Stimulated activated CD4-positive, alpha-beta T cell treated with anti-CD3 and anti-CD28 coated beads, Interleukin-4, amount 100 ng/mL, for 1 hour (primary cell): ENCODE data around the gene NOL12.
"Not testable (repeated sequence)": the region's sequence is repeated elsewhere in the genome, so short reads cannot be mapped to it uniquely, and the experiment has no call there.

Experiments
- DNase-seq: peaks from one replicate; pipeline ENCODE4 v3.0.0-alpha.2; 2020

The NOL12 gene

DNA sequence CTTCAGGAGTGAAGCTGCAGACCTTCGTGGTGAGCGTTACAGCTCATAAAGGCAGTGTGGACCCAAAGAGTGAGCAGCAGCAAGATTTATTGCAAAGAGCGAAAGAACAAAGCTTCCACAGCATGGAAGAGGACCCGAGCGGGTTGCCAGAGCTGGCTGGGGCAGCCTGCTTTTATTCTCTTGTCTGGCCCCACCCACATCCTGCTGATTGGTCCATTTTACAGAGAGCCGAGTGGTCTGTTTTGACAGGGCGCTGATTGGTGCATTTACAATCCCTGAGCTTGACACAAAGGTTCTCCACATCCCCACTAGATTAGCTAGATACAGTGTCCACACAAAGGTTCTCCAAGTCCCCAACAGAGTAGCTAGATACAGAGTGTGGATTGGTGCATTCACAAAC, 31.1 kb downstream of the NOL12 start:
- not testable (repeated sequence) for DNase-seq

DNA sequence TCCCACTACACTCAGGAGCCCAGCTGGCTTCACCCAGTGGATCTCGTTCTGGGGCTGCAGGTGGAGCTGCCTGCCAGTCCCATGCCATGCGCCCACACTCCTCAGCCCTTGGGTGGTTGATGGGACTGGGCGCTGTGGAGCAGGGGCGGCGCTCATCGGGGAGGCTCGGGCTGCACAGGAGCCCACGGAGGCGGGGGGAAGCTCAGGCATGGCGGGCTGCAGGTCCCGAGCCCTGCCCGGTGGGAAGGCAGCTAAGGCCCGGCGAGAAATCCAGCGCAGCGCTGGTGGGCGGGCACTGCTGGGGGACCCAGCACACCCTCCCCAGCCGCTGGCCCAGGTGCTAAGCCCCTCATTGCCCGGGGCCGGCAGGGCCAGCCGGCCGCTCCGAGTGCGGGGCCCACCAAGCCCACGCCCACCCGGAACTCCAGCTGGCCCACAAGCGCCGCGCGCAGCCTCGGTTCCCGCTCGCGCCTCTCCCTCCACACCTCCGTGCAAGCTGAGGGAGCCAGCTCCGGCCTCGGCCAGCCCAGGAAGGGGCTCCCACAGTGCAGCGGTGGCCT, 31.7 kb downstream of the NOL12 start:
- not testable (repeated sequence) for DNase-seq

DNA sequence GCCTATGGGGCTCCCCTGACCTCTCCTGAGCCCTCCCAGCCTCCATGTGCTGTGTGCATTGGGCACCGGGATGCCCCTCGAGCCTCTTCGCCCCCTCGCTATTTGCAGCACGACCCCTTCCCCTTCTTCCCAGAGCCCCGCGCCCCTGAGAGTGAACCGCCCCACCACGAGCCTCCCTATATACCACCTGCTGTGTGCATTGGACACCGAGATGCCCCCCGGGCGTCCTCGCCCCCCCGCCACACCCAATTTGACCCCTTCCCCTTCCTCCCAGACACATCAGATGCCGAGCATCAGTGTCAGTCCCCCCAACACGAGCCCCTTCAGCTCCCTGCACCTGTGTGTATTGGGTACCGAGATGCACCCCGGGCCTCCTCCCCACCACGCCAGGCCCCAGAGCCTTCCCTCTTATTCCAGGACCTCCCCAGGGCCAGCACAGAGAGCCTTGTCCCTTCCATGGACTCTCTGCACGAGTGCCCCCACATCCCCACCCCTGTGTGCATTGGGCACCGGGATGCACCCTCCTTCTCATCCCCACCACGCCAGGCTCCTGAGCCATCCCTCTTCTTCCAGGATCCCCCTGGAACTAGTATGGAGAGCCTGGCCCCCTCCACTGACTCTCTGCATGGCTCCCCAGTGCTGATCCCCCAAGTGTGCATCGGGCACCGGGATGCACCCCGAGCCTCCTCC, 39.6 kb downstream of the NOL12 start:
- DNase-seq, result no peak

DNA sequence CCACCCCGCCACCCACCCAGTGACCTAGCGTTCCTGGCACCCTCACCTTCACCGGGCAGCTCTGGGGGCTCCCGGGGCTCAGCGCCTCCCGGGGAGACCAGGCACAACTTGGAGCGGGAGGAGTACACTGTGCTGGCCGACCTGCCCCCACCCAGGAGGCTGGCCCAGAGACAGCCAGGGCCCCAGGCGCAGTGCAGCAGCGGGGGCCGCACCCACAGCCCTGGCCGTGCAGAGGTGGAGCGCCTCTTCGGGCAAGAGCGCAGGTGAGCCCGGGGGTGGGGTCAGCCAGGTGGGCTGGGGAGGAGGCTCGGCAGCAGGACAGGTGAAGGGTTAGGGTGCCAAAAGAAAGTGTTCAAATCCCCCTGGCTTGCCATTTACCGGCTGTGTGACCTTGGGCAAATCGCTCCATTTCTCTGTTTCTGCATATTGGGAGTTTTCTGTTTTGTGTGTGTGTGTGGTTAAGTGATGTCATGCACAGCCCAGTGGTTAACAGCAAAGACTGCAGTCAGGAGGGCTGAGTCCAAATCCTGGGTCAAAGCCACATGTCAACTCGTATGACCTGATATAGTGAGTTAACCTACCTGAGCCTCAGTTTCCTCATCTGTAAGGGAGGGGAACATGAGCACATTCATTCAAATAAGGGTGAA, 40.2 kb downstream of the NOL12 start:
- no peak for DNase-seq

DNA sequence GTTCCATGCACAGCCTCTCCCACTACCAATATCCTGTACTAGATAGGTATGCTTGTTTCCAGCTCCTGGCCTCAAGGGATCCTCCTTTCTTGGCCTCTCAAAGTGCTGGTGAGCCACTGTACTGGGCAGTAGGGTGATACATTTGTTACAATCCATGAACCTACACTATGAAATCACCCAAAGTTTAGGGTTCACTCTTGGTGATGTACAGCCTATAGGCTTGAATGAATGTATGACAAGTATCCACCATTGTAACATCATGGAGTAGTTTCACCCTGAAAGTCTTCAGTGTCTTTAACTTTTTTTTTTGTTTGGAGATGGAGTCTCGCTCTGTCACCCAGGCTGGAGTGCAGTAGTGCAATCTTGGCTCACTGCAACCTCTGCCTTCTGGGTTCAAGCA, 42.5 kb downstream of the NOL12 start:
- DNase-seq, result no peak

DNA sequence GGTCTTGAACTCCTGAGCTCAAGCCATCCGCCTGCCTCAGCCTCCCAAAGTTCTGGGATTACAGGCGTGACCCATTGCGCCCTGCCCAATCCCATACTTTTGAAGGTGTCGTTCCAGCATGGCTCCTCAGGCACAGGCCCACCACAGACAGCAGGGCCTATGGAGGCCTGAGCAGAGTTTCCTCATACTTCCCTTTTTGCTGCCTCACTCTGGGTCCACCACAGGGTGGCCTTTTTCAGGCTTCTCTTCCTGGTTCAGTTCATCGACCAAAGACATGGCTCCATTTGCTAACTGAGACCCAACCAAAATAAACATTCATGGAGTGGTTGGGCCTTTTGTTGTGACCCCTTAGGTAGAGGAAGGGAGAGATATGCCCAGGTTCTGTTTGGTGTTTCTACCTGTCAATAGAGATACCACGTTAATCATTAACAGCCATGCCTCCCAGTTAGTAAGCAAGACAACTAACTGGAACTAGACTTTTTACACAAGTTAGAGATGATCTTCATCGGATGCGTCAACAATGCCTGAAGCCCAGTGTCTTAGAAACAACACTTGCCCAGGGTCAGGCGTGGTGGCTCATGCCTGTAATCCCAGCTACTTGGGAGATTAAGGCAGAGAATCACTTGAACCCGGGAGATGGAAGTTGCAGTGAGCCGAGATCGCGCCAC, 45.8 kb downstream of the NOL12 start:
- no peak for DNase-seq

DNA sequence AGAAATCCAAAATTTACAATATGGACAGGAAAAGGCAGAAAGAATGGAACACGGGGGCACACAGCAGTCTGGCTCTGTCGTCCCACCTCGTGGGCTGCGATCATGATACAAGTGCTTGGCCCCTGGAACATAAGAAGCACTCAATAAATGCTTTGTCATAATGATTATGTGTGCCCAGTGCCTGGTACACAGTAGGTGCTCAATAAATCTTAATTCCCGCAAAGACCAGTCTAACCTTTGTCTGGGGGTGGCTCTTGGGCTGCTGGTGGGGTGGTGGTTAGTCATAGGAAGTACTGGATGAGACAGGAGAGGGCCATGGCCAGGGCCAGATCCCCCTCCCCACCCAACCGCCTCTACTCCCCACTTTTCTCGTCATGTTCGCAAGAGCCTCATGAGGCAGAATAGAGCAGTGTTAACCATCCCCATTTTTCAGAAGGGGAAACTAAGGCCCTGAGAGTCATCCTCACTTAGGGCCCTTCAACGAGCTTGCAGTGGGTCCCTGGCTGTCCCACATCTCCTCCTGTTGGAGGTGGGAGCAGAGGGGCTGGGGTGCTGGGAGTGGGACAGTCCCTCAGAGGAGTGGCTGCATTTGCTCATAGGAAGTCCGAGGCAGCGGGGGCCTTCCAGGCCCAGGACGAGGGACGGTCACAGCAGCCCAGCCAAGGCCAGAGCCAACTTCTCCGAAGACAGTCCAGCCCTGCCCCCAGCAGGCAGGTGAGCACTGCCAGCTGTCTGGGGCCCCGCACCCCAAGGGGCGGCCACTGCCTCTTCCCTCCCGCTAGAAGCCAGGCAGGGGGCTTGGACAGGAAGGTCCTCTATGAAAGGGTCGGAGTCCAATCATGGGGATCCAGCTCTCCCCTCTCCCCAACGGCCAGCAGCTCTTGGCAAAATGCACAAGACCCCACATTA, 46.8 kb downstream of the NOL12 start:
- DNase-seq, result no peak

DNA sequence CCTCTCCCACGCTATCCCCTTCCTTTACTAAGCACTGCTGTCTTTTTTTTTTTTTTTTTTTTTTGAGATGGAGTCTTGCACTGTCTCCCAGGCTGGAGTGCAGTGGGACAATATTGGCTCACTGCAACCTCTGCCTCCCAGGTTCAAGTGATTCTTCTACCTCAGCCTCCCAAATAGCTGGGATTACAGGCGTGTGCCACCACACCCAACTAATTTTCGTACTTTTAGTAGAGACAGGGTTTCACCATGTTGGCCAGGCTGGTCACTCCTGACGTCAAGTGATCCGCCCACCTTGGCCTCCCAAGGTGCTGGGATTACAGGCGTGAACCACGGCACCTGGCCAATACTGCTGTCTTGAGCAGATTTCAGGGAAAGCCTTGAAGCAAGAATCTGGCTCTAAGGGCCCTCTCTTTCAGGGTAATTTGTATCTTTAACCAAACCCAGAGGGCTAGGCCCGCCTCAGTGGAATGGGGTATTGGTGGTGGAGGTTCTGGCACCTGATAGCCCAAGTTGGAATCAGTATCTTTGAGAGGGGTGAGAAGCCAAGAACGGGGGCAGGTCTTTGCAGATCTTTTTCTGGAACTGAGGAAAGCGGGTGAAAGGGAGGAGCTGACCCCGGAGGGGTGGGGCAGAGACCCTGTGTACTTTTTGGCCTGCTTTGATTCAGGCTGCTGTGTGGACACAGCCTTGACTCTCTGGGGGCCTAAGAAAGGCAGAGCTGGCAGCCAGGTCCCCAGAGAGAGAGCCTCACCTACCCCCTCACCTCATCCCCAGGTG, 47.7 kb downstream of the NOL12 start:
- DNase-seq, result no peak

DNA sequence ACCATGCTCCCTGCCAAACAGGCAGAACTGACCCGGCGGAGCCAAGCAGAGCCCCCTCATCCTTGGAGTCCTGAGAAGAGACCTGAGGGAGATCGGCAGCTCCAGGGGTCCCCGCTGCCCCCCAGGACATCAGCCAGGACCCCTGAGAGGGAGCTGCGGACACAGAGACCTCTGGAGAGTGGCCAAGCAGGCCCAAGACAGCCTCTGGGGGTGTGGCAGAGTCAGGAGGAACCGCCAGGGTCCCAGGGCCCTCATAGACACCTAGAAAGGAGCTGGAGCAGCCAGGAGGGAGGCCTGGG, 48.2 kb downstream of the NOL12 start:
- no peak for DNase-seq

DNA sequence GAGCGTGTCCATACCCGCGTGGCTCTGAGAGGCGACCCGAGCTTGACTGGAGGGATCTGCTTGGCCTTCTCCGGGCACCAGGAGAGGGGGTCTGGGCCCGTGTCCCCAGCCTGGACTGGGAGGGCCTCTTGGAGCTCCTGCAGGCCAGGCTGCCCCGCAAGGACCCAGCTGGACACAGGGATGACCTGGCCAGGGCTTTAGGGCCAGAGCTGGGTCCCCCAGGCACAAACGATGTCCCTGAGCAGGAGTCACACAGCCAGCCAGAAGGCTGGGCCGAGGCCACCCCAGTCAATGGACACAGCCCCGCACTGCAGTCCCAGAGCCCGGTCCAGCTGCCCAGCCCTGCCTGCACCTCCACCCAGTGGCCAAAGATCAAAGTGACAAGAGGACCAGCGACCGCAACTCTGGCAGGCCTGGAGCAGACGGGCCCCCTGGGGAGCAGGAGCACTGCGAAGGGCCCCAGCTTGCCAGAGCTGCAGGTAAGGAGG, 48.9 kb downstream of the NOL12 start:
- DNase-seq, result no peak

DNA sequence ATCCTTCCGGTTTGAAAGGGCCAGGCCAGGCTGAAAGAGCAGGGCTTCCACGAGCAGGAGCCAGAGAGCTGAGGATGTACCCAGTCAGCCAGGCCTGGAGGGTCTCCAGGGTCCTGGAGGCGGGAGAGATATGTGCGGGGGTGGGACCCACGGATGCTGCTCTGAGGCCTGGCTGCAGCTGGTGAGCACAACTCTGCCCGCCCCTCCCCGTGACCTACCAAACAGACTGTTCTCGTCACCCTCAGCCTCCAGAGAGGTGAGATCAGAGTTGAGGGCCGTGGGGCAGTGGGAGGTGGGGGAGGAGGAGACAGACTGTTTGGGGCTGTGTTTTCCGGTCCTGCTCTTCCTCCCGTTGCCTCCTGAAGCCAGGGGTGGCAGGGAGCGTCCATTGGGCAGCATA, 52.9 kb downstream of the NOL12 start:
- DNase-seq, result no peak

DNA sequence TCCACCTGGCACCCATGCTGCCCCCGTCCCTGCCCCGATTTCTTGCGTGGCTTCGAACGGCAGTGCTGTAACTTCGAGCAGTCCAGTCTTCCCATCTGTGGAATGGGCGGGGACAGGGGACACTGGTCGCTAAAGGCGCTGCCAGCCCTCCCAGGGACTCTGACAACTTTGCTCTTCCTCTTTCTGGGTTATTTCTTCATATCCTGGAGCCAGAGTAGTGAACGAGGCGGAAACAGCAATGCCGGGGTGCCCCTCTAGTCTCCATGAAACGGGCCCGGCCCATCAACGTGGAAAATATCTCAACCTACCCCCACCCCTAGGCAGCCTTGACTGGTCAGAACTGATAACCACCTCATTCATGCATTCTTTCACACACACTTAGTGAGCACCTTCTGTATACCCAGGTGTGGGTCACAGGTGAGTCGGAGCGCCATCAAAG, 53.5 kb downstream of the NOL12 start:
- DNase-seq, result no peak

DNA sequence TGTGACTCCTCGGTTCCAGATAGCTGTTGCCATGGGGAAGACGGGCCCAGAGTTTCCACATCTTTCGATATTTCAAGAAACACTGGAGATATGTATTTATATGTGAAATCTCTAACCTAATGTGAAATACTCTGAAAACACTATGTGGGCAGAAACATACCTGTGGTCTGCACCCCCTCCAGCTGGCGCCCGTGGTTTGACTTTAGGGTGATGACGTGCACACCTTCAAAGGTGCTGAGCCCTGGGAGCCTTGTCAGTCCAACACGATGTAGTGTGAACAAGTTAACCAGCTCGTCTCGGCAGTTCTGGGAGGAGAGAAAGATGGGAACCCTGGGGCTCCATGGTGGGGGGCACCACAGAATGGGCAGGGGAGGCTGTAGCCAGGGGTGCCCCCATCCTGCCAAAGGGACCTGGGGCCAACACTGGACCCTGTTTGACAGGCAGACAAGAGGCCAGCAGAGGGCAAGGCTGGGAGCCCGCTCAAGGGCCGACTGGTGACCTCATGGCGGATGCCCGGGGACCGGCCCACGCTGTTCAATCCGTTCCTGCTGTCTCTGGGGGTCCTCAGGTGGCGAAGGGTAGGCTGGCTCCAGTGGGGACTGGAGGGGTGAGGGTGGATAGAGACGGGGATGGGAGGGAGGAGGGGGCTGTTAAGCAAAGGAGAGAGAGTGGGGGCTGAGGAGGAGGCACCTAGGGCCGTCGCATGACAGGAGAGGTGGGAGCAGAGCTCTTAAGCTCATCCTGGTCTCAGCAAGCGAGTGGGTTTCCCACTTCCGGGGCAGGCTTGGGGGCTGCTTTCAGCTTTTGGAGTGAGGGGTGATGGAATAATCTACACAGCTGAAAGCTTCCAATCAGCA, 54.5 kb downstream of the NOL12 start:
- no peak for DNase-seq

DNA sequence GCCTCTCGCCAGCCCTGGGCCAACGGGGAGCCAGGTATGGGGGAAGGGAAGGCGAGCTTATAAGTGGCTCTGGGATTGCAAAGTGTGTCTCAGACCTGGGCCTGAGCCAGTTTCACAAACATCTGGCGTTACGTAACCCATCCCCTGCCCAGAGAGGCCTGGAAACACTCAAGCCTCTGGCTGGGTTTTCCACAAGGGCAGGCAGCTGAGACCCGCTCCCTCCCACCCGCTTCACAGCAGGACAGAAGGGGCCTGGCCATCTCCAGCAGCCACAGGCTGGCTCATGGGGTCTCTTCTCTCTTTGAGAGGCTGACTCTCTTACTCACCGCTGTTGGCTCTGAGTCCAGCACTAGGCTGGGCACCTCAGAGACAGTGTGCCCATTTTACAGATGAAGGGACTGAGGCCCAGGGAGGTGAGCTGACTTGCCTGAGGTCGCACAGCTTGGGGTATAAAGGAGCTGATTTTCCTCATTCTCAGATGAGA, 55.2 kb downstream of the NOL12 start:
- no peak for DNase-seq

DNA sequence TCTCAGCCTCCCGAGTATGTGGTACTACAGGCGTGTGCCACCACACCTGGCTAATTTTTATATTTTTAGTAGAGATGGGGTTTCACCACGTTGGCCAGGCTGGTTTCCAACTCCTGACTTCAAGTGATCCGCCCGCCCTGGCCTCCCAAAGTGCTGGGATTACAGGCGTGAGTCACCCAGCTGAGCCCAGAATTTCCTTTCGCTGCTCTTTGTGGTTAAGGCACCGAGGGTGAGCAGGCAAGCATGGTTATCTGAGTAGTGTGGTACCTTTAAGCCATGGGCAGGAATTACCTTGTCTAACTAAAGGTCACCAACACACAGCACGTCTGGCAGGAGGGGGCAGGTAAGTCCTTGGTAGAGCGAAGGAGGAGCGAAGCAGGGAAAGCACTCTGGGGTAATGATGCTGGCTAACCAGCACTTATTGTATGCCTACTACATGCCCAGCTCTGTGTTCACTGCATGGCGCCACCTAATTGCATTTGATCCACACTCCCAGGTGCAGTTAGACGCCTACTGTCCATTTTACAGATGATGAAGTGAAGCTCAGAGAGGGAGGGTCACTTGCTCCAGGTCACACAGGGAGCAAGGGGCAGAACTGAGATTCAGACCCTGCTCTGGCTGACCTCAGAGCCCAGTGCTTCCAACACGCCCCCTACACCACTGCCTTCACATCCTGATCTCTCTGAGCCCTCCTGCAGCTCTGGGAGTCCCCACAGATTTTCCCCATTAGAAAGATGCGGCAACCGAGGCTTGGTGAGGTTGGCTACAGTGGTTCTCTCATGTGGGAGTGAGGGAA, 56.4 kb downstream of the NOL12 start:
- DNase-seq, result no peak
